Duodenal mucosa (tissue), 2 donors: Measurements from ENCODE around the gene FALEC.
A peak's percentile ranks its signal among the peaks of the same experiment; 100 is the strongest.

Source experiments
- H3K27ac ChIP-seq: one replicate; pipeline ENCODE4 v1.7.0; 2013; ENCODE audit warnings: low read depth, low read length
- H3K27me3 ChIP-seq, 2 donors: one replicate each; pipeline ENCODE4 v1.7.0; 2013; ENCODE audit warnings: low read length in 2 of 2, control low read depth in 1 of 2; ENCODE audit not compliant: insufficient read depth in 2 of 2, control insufficient read depth in 1 of 2
- H3K36me3 ChIP-seq, 2 donors: one replicate each; pipeline ENCODE4 v1.7.0; 2013; ENCODE audit warnings: low read length in 2 of 2, control low read depth in 1 of 2; ENCODE audit not compliant: insufficient read depth in 2 of 2, control insufficient read depth in 1 of 2
- H3K4me1 ChIP-seq, 2 donors: one replicate each; pipeline ENCODE4 v1.7.0; 2013; ENCODE audit warnings: low read length in 2 of 2, control low read depth in 1 of 2; ENCODE audit not compliant: insufficient read depth in 2 of 2, control insufficient read depth in 1 of 2
- H3K4me3 ChIP-seq, 2 donors: one replicate each; pipeline ENCODE4 v1.7.0; 2013; ENCODE audit warnings: low read length in 2 of 2, low read depth in 1 of 2
- H3K9ac ChIP-seq, 2 donors: one replicate each; pipeline ENCODE4 v1.7.0; 2013; ENCODE audit warnings: low read length in 2 of 2, low read depth in 1 of 2
- H3K9me3 ChIP-seq, 2 donors: one replicate each; pipeline ENCODE4 v1.7.0; 2013; ENCODE audit warnings: low read length in 2 of 2, control low read depth in 1 of 2; ENCODE audit not compliant: control insufficient read depth in 1 of 2

Gene FALEC

DNA sequence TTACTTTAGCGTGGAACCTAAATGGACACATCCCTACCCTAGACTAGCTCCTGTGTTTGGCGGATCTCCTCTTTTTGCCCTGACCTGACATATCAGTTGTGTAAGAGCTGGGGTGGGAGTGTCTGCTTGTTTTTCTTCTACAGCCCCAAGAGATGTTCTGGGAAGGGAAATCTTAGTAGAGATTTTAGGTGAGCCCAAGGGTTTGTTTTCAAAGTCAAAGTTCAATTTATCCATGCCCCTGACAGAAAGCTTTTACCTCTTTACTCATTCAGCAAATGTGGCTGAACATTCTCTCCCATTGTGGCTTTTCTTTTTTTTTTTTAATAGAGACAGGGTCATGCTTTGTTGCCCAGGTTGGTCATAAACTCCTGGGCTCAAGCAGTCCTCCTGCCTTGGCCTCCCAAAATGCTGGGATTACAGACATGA is 35.6 kb upstream of the FALEC start:
- no peak overlapping the region for H3K4me3 ChIP-seq
- H3K4me1 ChIP-seq = peaks cover 6 to 9% of the 10 kb centered on the region in 2 donors
- no peaks in the 10 kb centered on the region for H3K36me3 ChIP-seq
- H3K27ac ChIP-seq = no peak overlapping the region
- no peak overlapping the region for H3K9ac ChIP-seq
- no peaks in the 10 kb centered on the region for H3K9me3 ChIP-seq
- H3K27me3 ChIP-seq = no peaks in the 10 kb centered on the region

DNA sequence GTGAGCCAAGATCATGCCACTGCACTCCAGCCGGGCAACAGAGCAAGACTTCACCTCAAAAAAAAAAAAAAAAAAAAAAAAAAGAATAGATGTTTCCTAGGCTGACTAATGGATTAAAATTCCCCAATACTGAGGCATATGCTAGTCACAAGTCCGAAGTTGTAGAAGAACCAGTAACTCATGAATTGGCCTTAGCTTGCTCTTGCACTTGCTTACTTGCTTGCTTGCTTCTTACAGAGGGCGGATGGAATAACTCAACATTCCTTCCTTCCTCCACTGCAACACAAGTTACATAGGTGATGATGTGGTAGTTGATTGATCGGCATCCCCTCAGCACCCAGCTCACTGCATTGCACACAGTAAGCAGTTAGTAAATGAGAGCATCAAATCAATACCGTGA is 31.1 kb upstream of the FALEC start:
- H3K27me3 ChIP-seq = no peaks in the 10 kb centered on the region
- no peak overlapping the region for H3K9ac ChIP-seq
- H3K4me3 ChIP-seq = no peak overlapping the region
- H3K27ac ChIP-seq = no peak overlapping the region
- peaks cover 6 to 7% of the 10 kb centered on the region in 2 donors for H3K4me1 ChIP-seq
- H3K36me3 ChIP-seq = peaks cover 0 to 7% of the 10 kb centered on the region in 2 donors
- H3K9me3 ChIP-seq = no peaks in the 10 kb centered on the region

DNA sequence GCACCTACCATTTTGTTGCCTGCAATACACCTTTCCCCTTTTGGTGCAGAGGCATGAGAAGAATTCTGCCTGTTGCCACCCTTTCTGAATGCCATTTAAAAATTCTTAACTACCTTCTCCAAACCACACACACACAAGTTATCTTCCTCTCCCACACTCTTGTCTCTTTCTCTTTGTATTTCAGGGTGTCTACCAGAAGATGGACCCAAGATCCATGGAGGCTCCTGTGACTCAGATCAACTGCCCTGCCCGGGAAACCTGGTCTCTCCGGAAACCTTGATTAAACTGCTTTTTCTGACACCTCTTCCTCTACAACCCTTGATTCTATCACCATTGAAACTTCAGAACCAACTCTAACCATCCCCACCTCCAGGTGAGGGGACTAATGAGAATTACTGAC is 30.7 kb upstream of the FALEC start:
- H3K9me3 ChIP-seq = no peaks in the 10 kb centered on the region
- peaks cover 0 to 9% of the 10 kb centered on the region in 2 donors for H3K36me3 ChIP-seq
- no peak overlapping the region for H3K9ac ChIP-seq
- no peak overlapping the region for H3K27ac ChIP-seq
- H3K4me1 ChIP-seq = peaks cover 6 to 7% of the 10 kb centered on the region in 2 donors
- H3K27me3 ChIP-seq = no peaks in the 10 kb centered on the region
- H3K4me3 ChIP-seq = no peak overlapping the region

DNA sequence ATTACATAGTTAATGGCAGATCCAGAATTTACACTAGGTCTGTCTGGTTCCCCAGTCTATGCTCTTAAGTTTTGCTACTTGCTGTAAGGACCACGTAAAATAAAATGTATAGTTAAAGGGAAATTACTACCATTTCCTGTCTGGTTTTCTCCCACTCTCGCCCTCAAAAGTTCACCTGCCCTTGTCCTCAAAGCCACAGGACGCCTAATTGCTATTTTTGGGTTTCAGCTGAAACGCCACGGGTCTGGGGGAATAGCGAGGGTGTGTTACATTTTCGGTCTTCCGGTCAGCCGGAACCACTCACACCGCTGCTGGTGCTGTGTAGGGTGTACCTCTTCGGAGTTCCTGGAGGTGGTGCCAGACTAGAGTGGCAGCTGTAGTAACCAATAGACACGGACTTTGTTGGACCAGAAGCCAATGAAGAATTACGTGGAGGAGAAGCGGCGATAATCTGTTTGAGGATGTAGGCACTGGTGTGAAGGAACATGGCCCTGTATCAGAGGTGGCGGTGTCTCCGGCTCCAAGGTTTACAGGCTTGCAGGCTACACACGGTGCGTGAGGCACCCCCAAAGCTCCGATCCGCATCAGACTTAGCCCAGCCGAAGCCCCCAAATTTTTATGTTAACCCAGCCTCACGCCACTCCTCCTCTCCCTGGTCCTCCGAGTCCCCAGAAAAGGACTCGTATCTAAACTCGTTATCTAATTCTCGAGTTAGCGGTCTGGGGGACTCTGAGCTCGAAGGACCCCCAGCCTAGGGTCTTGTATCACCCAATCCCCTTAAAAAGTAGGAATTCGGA is 28.4 kb upstream of the FALEC start, which contains the start of gene TARS2:
Gene TARS2 (plus strand): TSS at position 454 of the 797 bp plus-strand sequence. CDS start 32 bp downstream, at position 486.
- Histone ChIP-seq H3K9ac (peak within 1 kb of the TSS; percentile 61 to 81), H3K36me3 (peaks cover 5 to 28% of the 10 kb centered on the region in 2 donors), H3K4me3 (peak within 1 kb of the TSS; percentile 90 to 96), H3K27me3 (no peaks in the 10 kb centered on the region), H3K9me3 (no peaks in the 10 kb centered on the region), H3K4me1 (peaks cover 6 to 7% of the 10 kb centered on the region in 2 donors), H3K27ac (no peak within 1 kb of the TSS)

DNA sequence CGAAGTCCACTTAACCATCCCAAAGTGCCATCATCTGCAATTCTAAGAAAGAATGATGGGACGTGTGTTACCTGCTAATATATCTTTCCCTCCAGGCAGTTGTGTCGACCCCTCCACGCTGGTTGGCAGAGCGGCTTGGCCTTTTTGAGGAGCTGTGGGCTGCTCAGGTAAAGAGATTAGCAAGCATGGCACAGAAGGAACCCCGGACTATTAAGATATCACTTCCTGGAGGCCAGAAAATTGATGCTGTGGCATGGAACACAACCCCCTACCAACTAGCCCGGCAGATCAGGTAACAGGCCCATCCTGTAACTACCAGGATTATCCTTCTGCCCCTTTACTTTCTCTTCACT is 27.8 kb upstream of the FALEC start:
- Histone ChIP-seq H3K27ac (no peak overlapping the region), H3K9me3 (no peaks in the 10 kb centered on the region), H3K36me3 (peaks cover 7 to 33% of the 10 kb centered on the region in 2 donors), H3K4me1 (peaks cover 6 to 7% of the 10 kb centered on the region in 2 donors), H3K9ac (peak overlapping the region; percentile 61 to 81), H3K4me3 (peak overlapping the region; percentile 90 to 96), H3K27me3 (no peaks in the 10 kb centered on the region)

DNA sequence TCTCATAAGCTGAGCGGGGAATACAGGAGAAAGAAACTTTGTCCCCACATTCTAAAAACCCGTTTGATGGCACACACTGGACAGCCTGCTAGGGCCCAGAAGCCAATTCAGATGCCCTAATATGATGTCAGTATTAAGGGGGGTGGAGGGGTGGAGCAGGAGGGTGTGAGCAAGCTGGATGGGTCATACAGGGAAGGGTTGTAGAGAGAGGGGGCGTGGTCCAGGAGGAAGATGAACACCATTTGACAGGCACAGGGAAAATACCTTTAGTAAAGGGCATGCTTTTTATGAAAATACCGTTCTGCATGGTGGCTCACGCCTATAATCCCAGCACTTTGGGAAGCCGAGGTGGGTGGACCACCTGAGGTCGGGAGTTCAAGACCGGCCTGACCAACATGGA is 22.4 kb upstream of the FALEC start:
- peaks cover 0 to 2% of the 10 kb centered on the region in 2 donors for H3K4me1 ChIP-seq
- no peaks in the 10 kb centered on the region for H3K9me3 ChIP-seq
- no peak overlapping the region for H3K9ac ChIP-seq
- H3K36me3 ChIP-seq = peaks cover 20 to 58% of the 10 kb centered on the region in 2 donors
- H3K27ac ChIP-seq = no peak overlapping the region
- no peak overlapping the region for H3K4me3 ChIP-seq
- no peaks in the 10 kb centered on the region for H3K27me3 ChIP-seq

DNA sequence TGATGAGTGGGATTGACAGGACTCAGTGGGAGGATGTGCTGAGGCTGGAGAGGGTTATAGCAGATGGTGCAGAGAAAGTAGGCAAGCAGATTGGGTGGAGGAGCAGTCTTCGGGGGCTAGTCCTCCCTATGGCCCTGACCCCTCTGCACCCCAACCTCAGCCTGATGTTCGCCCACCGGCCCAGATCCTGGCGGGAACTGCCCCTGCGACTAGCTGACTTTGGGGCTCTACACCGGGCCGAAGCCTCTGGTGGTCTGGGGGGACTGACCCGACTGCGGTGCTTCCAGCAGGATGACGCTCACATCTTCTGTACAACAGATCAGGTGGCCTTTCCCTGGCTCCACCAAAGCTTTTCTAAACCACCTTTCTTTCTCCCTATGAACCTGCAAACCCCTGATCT is 17.2 kb upstream of the FALEC start:
- H3K9ac ChIP-seq = no peak overlapping the region
- no peaks in the 10 kb centered on the region for H3K27me3 ChIP-seq
- no peaks in the 10 kb centered on the region for H3K9me3 ChIP-seq
- no peaks in the 10 kb centered on the region for H3K4me1 ChIP-seq
- H3K36me3 ChIP-seq = peaks cover 25 to 44% of the 10 kb centered on the region in 2 donors
- H3K27ac ChIP-seq = no peak overlapping the region
- no peak overlapping the region for H3K4me3 ChIP-seq

DNA sequence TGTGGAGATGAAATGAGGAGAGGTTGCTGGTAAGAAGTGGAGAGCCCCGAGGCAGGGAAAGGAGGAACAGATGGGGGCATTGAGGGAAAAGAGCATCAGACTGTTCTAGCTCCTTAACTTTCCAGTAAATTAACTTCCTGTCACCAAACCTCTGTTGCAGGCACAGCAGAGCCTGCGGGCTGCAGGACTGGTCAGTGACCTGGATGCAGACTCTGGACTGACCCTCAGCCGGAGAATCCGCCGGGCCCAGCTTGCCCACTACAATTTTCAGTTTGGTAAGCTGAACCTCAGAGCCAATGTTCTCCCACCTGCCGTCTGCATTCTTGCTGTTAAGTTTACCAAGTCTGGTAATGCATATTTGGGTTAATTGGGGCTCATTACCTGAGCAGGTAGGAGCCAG is 10.1 kb upstream of the FALEC start:
- Histone ChIP-seq H3K9me3 (no peaks in the 10 kb centered on the region), H3K4me3 (no peak overlapping the region), H3K27ac (no peak overlapping the region), H3K4me1 (peaks cover 0 to 8% of the 10 kb centered on the region in 2 donors), H3K36me3 (peaks cover 13 to 40% of the 10 kb centered on the region in 2 donors), H3K9ac (no peak overlapping the region), H3K27me3 (no peaks in the 10 kb centered on the region)

DNA sequence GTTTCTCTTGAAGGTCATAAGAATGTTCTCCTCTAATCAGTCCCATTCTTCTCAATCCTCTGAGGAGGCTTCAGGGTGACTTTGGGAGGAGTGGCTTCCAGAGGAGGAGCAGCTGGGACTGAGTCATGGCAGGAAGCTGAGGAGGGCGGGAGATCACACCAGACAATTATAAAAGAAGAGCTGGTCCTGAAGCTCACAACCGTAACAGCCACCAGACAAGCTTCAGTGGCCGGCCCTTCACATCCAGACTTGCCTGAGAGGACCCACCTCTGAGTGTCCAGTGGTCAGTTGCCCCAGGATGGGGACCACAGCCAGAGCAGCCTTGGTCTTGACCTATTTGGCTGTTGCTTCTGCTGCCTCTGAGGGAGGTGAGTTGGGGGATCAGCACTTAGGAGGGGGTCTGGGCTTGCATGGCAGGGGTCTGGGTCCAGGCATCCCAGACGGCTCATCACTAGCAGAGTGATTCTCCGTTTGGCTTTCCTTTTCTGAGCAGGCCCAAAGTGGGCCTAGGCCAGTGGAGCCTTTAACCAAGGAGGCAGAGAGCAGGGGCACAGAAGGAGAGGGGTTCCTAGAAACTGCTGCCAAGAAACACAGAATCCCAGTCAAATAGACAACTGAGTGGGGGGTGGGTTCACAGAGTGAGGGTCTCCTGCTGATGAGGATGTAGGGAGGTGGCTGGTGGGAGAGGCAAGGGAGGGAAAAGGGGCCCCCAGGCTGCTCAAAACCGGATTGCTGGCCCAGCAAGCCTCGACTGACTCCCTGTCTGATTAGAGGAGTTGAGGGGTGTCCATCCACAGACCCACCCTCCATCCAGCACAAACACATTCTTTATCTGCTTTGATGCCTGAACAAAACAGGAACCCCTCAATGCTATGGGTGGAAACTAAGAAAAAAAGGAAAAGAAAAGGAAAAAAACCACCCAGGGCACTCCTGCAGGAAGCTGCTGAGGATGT is 7.4 kb upstream of the FALEC start, which contains the start of gene ECM1:
Gene ECM1 (plus strand): TSS at position 198 of the 953 bp plus-strand sequence. CDS start 101 bp downstream, at position 299.
- Histone ChIP-seq H3K27ac (peak within 1 kb of the TSS; percentile 65), H3K9ac (peak within 1 kb of the TSS in 1 of 2 donors; percentile 47), H3K9me3 (no peaks in the 10 kb centered on the region), H3K36me3 (peaks cover 10 to 37% of the 10 kb centered on the region in 2 donors), H3K4me3 (peak within 1 kb of the TSS in 1 of 2 donors; percentile 33), H3K27me3 (no peaks in the 10 kb centered on the region), H3K4me1 (peaks cover 0 to 8% of the 10 kb centered on the region in 2 donors)

DNA sequence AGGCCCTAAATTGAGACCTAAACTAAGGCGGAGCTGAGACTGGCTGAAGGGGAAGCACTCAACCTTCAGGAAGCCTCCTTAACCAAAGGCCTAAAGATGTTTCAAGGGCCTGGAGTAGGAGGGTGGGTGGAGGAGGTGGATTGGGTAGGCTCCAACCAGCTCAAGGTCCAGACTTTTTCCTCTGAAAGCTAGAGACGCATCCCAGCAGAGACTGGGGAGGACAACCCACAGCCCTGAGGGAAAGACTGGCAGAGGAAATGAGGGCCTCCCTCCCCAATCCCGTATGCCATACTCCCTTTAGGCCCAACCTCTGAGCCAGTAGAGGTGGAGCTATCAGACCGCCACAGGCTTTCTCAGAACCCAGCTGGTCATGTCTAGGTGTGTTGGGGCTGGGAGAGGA is 6.6 kb upstream of the FALEC start:
- H3K9me3 ChIP-seq = no peaks in the 10 kb centered on the region
- H3K4me3 ChIP-seq = no peak overlapping the region
- no peaks in the 10 kb centered on the region for H3K27me3 ChIP-seq
- no peak overlapping the region for H3K27ac ChIP-seq
- no peak overlapping the region for H3K9ac ChIP-seq
- peaks cover 10 to 35% of the 10 kb centered on the region in 2 donors for H3K36me3 ChIP-seq
- H3K4me1 ChIP-seq = peaks cover 0 to 8% of the 10 kb centered on the region in 2 donors
